Activated CD8-positive, alpha-beta T cell treated with anti-CD3 and anti-CD28 coated beads, Interleukin-2, amount 10 ng/mL, durations not matched to agents 7 days and 5 days (primary cell): ENCODE data around the gene MGAT1. TPM values are rescaled to one million over a fixed set of nuclear protein-coding genes. Genes with fewer than 3 reads are reported as not detected.

Experiments
- ATAC-seq: fragments of 150-1000 bp; cut with Tn5 transposase; one replicate; pipeline ENCODE4 v1.10.0; 2021; ENCODE audit warnings: moderate library complexity
- CTCF ChIA-PET: fragments of 350-600 bp; sonication (Branson Sonifier 250); formaldehyde crosslinking; loops from one replicate; lab custom pipeline; 2021; ENCODE audit warnings: antibody characterized with exemption; lab: Charles Lee
- POLR2A ChIA-PET: fragments of 350-600 bp; sonication (Branson Sonifier 250); formaldehyde crosslinking; loops from one replicate; lab custom pipeline; 2021; ENCODE audit warnings: antibody characterized with exemption; lab: Charles Lee
- DNase-seq: peaks from one replicate; pipeline ENCODE4 v3.0.0-alpha.2; 2020
- H3K27ac Mint-ChIP-seq: one replicate; pipeline ENCODE4 v1.8.0; 2021; ENCODE audit warnings: mild to moderate bottlenecking, mixed read lengths
- H3K27me3 Mint-ChIP-seq: one replicate; pipeline ENCODE4 v1.8.0; 2021; ENCODE audit warnings: low read depth, mixed read lengths
- H3K36me3 Mint-ChIP-seq: one replicate; pipeline ENCODE4 v1.8.0; 2021; ENCODE audit warnings: low read depth, mixed read lengths
- H3K4me1 Mint-ChIP-seq: one replicate; pipeline ENCODE4 v1.8.0; 2021; ENCODE audit warnings: low read depth, mixed read lengths
- H3K4me3 Mint-ChIP-seq: one replicate; pipeline ENCODE4 v1.8.0; 2021; ENCODE audit warnings: mild to moderate bottlenecking, mixed read lengths
- H3K9me3 Mint-ChIP-seq: one replicate; pipeline ENCODE4 v1.8.0; 2022; ENCODE audit warnings: mixed read lengths; ENCODE audit not compliant: insufficient read depth
- total RNA-seq, 2 experiments: library from RNA; stranded (reverse); gene quantifications; one replicate each; pipeline ENCODE4 v1.2.3, GENCODE V29; 2021

MGAT1 gene
- 100 to 1,000 TPM; 154 to 161 TPM for total RNA-seq

- Mint-ChIP-seq H3K4me3 (peak within 1 kb of the TSS; percentile 87), H3K4me1 (peaks cover 81% of the 10 kb centered on the region), H3K27me3 (no peaks in the 10 kb centered on the region), H3K9me3 (no peaks in the 10 kb centered on the region), H3K27ac (peak within 1 kb of the TSS; percentile 100), H3K36me3 (peaks cover 76% of the 10 kb centered on the region)
- ATAC-seq (peak; percentile 53), DNase-seq (peak; percentile 82)
- ChIA-PET CTCF (interaction anchor here (1.0 to 2.2 kb wide), 9 partner anchors 8 to 58 kb away, joined by 4 to 20 read pairs (median 5); partner anchors contain the start of gene ZFP62), POLR2A (interaction anchor here (0.7 to 14.7 kb wide), 9 partner anchors 8 to 459 kb away, joined by 3 to 244 read pairs (median 4); partner anchors contain the start of gene ZFP62)
These were observed at the start of gene MGAT1 for GRCh38 chr5:180802325-180803180. MGAT1 (minus strand) TSS chr5:180802806; CDS start chr5:180792971, 9,835 bp downstream.

- H3K9me3 Mint-ChIP-seq = peaks cover 55% of the 10 kb centered on the region
- H3K36me3 Mint-ChIP-seq = peaks cover 87% of the 10 kb centered on the region
- POLR2A ChIA-PET = interaction anchor here (1.0 to 1.5 kb wide), 3 partner anchors 9 to 20 kb away, joined by 3 to 6 read pairs (median 4); no protein-coding TSS in a partner anchor
- DNase-seq (no peak), ATAC-seq (no peak)
- H3K27ac Mint-ChIP-seq = no peak overlapping the region
- CTCF ChIA-PET = interaction anchor here (0.6 to 1.5 kb wide), 5 partner anchors 10 to 70 kb away, joined by 3 to 5 read pairs (median 3); no protein-coding TSS in a partner anchor
- H3K4me1 Mint-ChIP-seq = no peaks in the 10 kb centered on the region
- H3K4me3 Mint-ChIP-seq = no peak overlapping the region
- H3K27me3 Mint-ChIP-seq = no peaks in the 10 kb centered on the region
These were observed 48.0 kb upstream of the MGAT1 start for GRCh38 chr5:180850434-180851078.

- no peak overlapping the region for H3K4me3 Mint-ChIP-seq
- ChIA-PET CTCF (interaction anchor here (0.6 to 1.5 kb wide), 5 partner anchors 9 to 70 kb away, joined by 3 to 5 read pairs (median 3); no protein-coding TSS in a partner anchor), POLR2A (interaction anchor here (1.1 to 1.5 kb wide), 2 partner anchors 8 to 12 kb away, joined by 3 to 4 read pairs; no protein-coding TSS in a partner anchor)
- peaks cover 84% of the 10 kb centered on the region for H3K36me3 Mint-ChIP-seq
- H3K27me3 Mint-ChIP-seq = no peaks in the 10 kb centered on the region
- peaks cover 56% of the 10 kb centered on the region for H3K9me3 Mint-ChIP-seq
- no peak for DNase-seq
- no peaks in the 10 kb centered on the region for H3K4me1 Mint-ChIP-seq
- no peak overlapping the region for H3K27ac Mint-ChIP-seq
- no peak for ATAC-seq
These were observed 47.2 kb upstream of the MGAT1 start for GRCh38 chr5:180849827-180850226.

GRCh38 chr5:180848878-180849277, 46.3 kb upstream of the MGAT1 start:
- Mint-ChIP-seq H3K27ac (no peak overlapping the region), H3K36me3 (peaks cover 77% of the 10 kb centered on the region), H3K9me3 (peaks cover 56% of the 10 kb centered on the region), H3K4me3 (no peak overlapping the region), H3K27me3 (no peaks in the 10 kb centered on the region), H3K4me1 (no peaks in the 10 kb centered on the region)
- no peak for ATAC-seq
- ChIA-PET CTCF (no interaction called here), POLR2A (interaction anchor here (1.5 kb wide), 1 partner anchor 16 kb away, joined by 3 read pairs; no protein-coding TSS in a partner anchor)
- DNase-seq = no peak

- no peak for DNase-seq
- peaks cover 74% of the 10 kb centered on the region for H3K36me3 Mint-ChIP-seq
- peaks cover 56% of the 10 kb centered on the region for H3K9me3 Mint-ChIP-seq
- H3K27ac Mint-ChIP-seq = no peak overlapping the region
- no peak for ATAC-seq
- ChIA-PET CTCF (no interaction called here), POLR2A (interaction anchor here (1.5 kb wide), 1 partner anchor 15 kb away, joined by 3 read pairs; no protein-coding TSS in a partner anchor)
- no peaks in the 10 kb centered on the region for H3K27me3 Mint-ChIP-seq
- no peak overlapping the region for H3K4me3 Mint-ChIP-seq
- H3K4me1 Mint-ChIP-seq = no peaks in the 10 kb centered on the region
These were observed 45.7 kb upstream of the MGAT1 start for GRCh38 chr5:180848265-180848664.

- DNase-seq (no peak), ATAC-seq (no peak)
- Mint-ChIP-seq H3K27ac (no peak overlapping the region), H3K27me3 (no peaks in the 10 kb centered on the region), H3K36me3 (peaks cover 64% of the 10 kb centered on the region), H3K4me3 (no peak overlapping the region), H3K4me1 (no peaks in the 10 kb centered on the region), H3K9me3 (peaks cover 52% of the 10 kb centered on the region)
- POLR2A ChIA-PET = no interaction called here
- CTCF ChIA-PET = no interaction called here
These were observed 44.4 kb upstream of the MGAT1 start for GRCh38 chr5:180847026-180847425.

- Mint-ChIP-seq H3K27me3 (no peaks in the 10 kb centered on the region), H3K9me3 (peaks cover 37% of the 10 kb centered on the region), H3K4me3 (no peak overlapping the region), H3K36me3 (peaks cover 42% of the 10 kb centered on the region), H3K4me1 (no peaks in the 10 kb centered on the region), H3K27ac (no peak overlapping the region)
- DNase-seq (no peak), ATAC-seq (no peak)
- ChIA-PET CTCF (no interaction called here), POLR2A (no interaction called here)
These were observed 42.3 kb upstream of the MGAT1 start for GRCh38 chr5:180844858-180845257.

- Mint-ChIP-seq H3K9me3 (peaks cover 32% of the 10 kb centered on the region), H3K4me3 (no peak overlapping the region), H3K36me3 (peaks cover 41% of the 10 kb centered on the region), H3K27ac (no peak overlapping the region), H3K27me3 (no peaks in the 10 kb centered on the region), H3K4me1 (no peaks in the 10 kb centered on the region)
- ATAC-seq = no peak
- no peak for DNase-seq
- ChIA-PET CTCF (no interaction called here), POLR2A (no interaction called here)
These were observed 41.8 kb upstream of the MGAT1 start for GRCh38 chr5:180844432-180844831.

- no peak overlapping the region for H3K4me3 Mint-ChIP-seq
These were observed 37.3 kb upstream of the MGAT1 start for GRCh38 chr5:180839935-180840334.

GRCh38 chr5:180839227-180839626, 36.6 kb upstream of the MGAT1 start:
- ChIA-PET POLR2A (no interaction called here), CTCF (interaction anchor here (1.0 kb wide), 1 partner anchor 26 kb away, joined by 4 read pairs; no protein-coding TSS in a partner anchor)
- H3K36me3 Mint-ChIP-seq = peaks cover 47% of the 10 kb centered on the region
- DNase-seq (no peak), ATAC-seq (no peak)
- H3K9me3 Mint-ChIP-seq = no peaks in the 10 kb centered on the region
- H3K27me3 Mint-ChIP-seq = no peaks in the 10 kb centered on the region
- H3K4me3 Mint-ChIP-seq = no peak overlapping the region
- H3K27ac Mint-ChIP-seq = no peak overlapping the region
- peaks cover 5% of the 10 kb centered on the region for H3K4me1 Mint-ChIP-seq

More at GRCh38 chr5:180839935-180840334, 37.3 kb upstream of the MGAT1 start:
- ATAC-seq (no peak), DNase-seq (no peak)
- Mint-ChIP-seq H3K4me1 (no peaks in the 10 kb centered on the region), H3K27ac (no peak overlapping the region), H3K27me3 (no peaks in the 10 kb centered on the region), H3K36me3 (peaks cover 40% of the 10 kb centered on the region), H3K9me3 (no peaks in the 10 kb centered on the region)
- ChIA-PET CTCF (interaction anchor here (1.3 kb wide), 1 partner anchor 10 kb away, joined by 3 read pairs; no protein-coding TSS in a partner anchor), POLR2A (interaction anchor here (1.0 to 2.6 kb wide), 2 partner anchors 9 to 29 kb away, joined by 3 to 15 read pairs; no protein-coding TSS in a partner anchor)

- Mint-ChIP-seq H3K9me3 (no peaks in the 10 kb centered on the region), H3K27ac (peak overlapping the region; percentile 47), H3K36me3 (peaks cover 53% of the 10 kb centered on the region), H3K27me3 (no peaks in the 10 kb centered on the region), H3K4me3 (no peak overlapping the region), H3K4me1 (peaks cover 16% of the 10 kb centered on the region)
- ChIA-PET CTCF (interaction anchor here (1.3 to 1.4 kb wide), 2 partner anchors 13 kb away, joined by 3 to 5 read pairs; no protein-coding TSS in a partner anchor), POLR2A (no interaction called here)
- DNase-seq (no peak), ATAC-seq (no peak)
These were observed 34.9 kb upstream of the MGAT1 start for GRCh38 chr5:180837478-180837877.
